GM23338 (cell line): ENCODE measurements around the gene EFCAB6.

Source experiments
- CREB1 ChIP-seq: fragments of 250-450 bp; sonication (Bioruptor Pico); IDR thresholded peaks from 2 replicates; pipeline ENCODE4 v1.5.0; 2020; ENCODE audit warnings: low read depth, mild to moderate bottlenecking, moderate library complexity
- ETS1 ChIP-seq: IDR thresholded peaks from 2 replicates; pipeline ENCODE4 v1.6.1; 2016; ENCODE audit warnings: antibody characterized with exemption
- EZH2 ChIP-seq: fragments of 200-600 bp; sonication (generic); IDR thresholded peaks from one replicate; pipeline ENCODE4 v1.8.0; 2017; ENCODE audit warnings: antibody characterized with exemption, mild to moderate bottlenecking, low read depth; ENCODE audit not compliant: unreplicated experiment
- EZH2phosphoT487 ChIP-seq: fragments of 200-600 bp; sonication (generic); IDR thresholded peaks from one replicate; pipeline ENCODE4 v1.8.1; 2018; ENCODE audit warnings: antibody characterized with exemption; ENCODE audit not compliant: unreplicated experiment
- JUNB ChIP-seq: IDR thresholded peaks from one replicate; pipeline ENCODE4 v1.6.1; 2016; ENCODE audit warnings: antibody characterized with exemption; ENCODE audit not compliant: unreplicated experiment
- POLR2AphosphoS5 ChIP-seq: IDR thresholded peaks from 2 replicates; pipeline ENCODE4 v1.6.1; 2016; ENCODE audit warnings: antibody characterized with exemption, low read depth
- REST ChIP-seq: IDR thresholded peaks from one replicate; pipeline ENCODE4 v1.6.1; 2018; ENCODE audit warnings: antibody characterized with exemption; ENCODE audit not compliant: unreplicated experiment
- ZNF114 ChIP-seq: fragments of 250-450 bp; sonication (Bioruptor Pico); IDR thresholded peaks from 2 replicates; pipeline ENCODE4 v1.5.0; 2020; ENCODE audit warnings: mild to moderate bottlenecking, moderate library complexity
- ZNF331 ChIP-seq: fragments of 250-450 bp; sonication (Bioruptor Pico); IDR thresholded peaks from 2 replicates; pipeline ENCODE4 v1.5.0; 2020; ENCODE audit warnings: low read depth, mild to moderate bottlenecking, moderate library complexity
- ZNF462 ChIP-seq: fragments of 250-450 bp; sonication (Bioruptor Pico); IDR thresholded peaks from 2 replicates; pipeline ENCODE4 v1.5.0; 2020; ENCODE audit warnings: mild to moderate bottlenecking, moderate library complexity
- TF ChIP-seq, protein P1 (sequence below), 2 experiments: fragments of 200-600 bp in 1 of 2; sonication (generic) in 1 of 2; conservative IDR thresholded peaks; 2 replicates each; pipeline versions ENCODE4 v1.5.1 to v1.6.1; 2016 to 2017; ENCODE audit warnings: antibody characterized with exemption in 2 of 2, low read depth in 2 of 2, mild to moderate bottlenecking in 2 of 2, moderate library complexity in 1 of 2

GRCh38 chr22:43847376-43848289 lies 35.5 kb upstream of the EFCAB6 start:
- TF ChIP-seq JUNB: no peak
- TF ChIP-seq, protein P1, sequence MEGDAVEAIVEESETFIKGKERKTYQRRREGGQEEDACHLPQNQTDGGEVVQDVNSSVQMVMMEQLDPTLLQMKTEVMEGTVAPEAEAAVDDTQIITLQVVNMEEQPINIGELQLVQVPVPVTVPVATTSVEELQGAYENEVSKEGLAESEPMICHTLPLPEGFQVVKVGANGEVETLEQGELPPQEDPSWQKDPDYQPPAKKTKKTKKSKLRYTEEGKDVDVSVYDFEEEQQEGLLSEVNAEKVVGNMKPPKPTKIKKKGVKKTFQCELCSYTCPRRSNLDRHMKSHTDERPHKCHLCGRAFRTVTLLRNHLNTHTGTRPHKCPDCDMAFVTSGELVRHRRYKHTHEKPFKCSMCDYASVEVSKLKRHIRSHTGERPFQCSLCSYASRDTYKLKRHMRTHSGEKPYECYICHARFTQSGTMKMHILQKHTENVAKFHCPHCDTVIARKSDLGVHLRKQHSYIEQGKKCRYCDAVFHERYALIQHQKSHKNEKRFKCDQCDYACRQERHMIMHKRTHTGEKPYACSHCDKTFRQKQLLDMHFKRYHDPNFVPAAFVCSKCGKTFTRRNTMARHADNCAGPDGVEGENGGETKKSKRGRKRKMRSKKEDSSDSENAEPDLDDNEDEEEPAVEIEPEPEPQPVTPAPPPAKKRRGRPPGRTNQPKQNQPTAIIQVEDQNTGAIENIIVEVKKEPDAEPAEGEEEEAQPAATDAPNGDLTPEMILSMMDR (conservative IDR thresholded peaks at IDR 0.05; ENCODE audit: low read depth in 2 of 2): no peak
- TF ChIP-seq CREB1 (CRISPR knock-in tag): no peak
- no peak for TF ChIP-seq ETS1
- TF ChIP-seq ZNF114 (CRISPR knock-in tag): no peak
- no peak for TF ChIP-seq REST
- no peak for TF ChIP-seq EZH2
- no peak for TF ChIP-seq POLR2AphosphoS5
- no peak for TF ChIP-seq EZH2phosphoT487
- TF ChIP-seq ZNF331: no peak
- no peak for TF ChIP-seq ZNF462 (CRISPR knock-in tag)
